ENCODE data around the gene MAN2B2. TPM values are rescaled to one million over a fixed set of nuclear protein-coding genes. Genes with fewer than 3 reads are reported as not detected.
A peak's percentile ranks its signal among the peaks of the same experiment; 100 is the strongest.

The MAN2B2 gene
- total RNA-seq, 4 donors from 2014 or later, result 31.9 to 42.0 (median 33.0) TPM

DNA sequence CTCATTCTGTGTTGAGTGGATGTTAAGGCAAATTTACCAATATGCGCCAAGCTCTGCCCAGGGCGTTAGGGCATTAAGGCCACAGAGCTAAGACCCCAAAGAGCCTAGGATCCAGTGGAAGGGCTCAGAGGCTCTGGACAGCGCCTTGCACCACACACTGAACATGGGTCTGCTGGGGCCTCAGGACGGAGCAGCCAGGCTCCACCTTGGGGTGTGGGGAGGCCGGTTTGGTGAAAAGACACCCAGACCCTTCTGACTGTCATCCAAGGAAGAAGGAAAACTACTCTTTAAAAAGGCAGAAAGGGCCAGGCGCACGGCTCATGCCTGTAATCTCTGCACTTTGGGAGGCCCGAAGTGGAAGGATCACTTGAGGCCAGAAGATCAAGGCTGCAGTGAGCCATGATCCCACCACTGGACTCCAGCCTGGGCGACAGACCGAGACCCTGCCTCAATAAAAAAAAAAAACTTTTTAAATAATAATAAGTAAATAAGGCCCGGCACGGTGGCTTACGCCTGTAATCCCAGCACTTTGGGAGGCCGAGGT lies 64.2 kb downstream of the MAN2B2 start:
- no peak for DNase-seq (ENCODE audit: extremely low spot score)
- intact Hi-C loops (cut with DNase I), result no loop called here
- Histone ChIP-seq H3K9me3 (no peaks in the 10 kb centered on the region), H3K27me3 (no peaks in the 10 kb centered on the region), H3K4me1 (peaks cover 31 to 37% (median 35%) of the 10 kb centered on the region in 4 donors), H3K36me3 (peaks cover 6 to 22% (median 13%) of the 10 kb centered on the region in 4 donors), H3K4me3 (peak overlapping the region in 1 of 4 donors; percentile 79), H3K27ac (replicated peaks in 1 of 4) (no peak overlapping the region)
- 96% methylated on average over 14 of the region's 14 CpGs for WGBS
- TF ChIP-seq POLR2AphosphoS5 (IDR thresholded peaks at IDR 0.05) (no peak), POLR2A (IDR thresholded peaks at IDR 0.05; ENCODE audit: low read depth) (no peak), EP300 (IDR thresholded peaks at IDR 0.05) (no peak)
- TF ChIP-seq, protein P1, sequence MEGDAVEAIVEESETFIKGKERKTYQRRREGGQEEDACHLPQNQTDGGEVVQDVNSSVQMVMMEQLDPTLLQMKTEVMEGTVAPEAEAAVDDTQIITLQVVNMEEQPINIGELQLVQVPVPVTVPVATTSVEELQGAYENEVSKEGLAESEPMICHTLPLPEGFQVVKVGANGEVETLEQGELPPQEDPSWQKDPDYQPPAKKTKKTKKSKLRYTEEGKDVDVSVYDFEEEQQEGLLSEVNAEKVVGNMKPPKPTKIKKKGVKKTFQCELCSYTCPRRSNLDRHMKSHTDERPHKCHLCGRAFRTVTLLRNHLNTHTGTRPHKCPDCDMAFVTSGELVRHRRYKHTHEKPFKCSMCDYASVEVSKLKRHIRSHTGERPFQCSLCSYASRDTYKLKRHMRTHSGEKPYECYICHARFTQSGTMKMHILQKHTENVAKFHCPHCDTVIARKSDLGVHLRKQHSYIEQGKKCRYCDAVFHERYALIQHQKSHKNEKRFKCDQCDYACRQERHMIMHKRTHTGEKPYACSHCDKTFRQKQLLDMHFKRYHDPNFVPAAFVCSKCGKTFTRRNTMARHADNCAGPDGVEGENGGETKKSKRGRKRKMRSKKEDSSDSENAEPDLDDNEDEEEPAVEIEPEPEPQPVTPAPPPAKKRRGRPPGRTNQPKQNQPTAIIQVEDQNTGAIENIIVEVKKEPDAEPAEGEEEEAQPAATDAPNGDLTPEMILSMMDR (IDR thresholded peaks at IDR 0.05), result no peak

DNA sequence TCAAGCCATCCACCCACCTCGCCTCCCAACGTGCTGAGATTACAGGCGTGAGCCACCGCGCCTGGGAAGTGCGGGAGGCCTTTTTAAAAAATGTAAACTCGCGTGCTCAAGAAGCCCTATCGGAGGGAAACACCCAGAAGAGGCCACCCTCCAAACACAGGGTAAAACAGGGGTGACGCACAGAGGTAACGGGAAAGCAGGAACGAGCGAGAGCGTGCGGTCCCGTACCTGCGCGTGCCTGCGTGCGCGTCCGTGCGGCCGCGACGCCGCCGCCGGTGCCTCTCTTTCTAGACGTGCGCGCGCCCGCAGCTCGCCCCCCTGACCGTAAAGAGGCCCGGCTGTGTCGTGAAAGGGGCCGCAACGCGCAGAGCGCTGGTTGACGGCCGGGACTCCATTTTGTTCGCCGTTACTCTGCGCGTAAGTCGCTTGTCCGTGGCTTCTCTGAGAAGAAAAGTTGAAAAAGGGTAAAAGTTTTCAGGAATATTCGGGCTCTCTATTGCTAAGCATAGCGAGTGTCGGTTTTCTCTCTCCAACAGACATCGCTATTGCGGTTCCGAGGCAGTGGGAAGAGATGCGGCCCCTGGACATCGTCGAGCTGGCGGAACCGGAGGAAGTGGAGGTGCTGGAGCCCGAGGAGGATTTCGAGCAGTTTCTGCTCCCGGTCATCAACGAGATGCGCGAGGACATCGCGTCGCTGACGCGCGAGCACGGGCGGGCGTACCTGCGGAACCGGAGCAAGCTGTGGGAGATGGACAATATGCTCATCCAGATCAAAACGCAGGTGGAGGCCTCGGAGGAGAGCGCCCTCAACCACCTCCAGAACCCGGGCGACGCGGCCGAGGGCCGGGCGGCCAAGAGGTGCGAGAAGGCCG lies 65.5 kb downstream of the MAN2B2 start, which contains the start of gene MRFAP1:
TSS of gene MRFAP1 (plus strand) at position 394 of the 872 bp plus-strand sequence. CDS start at position 572, 178 bp downstream.
- H3K4me3 ChIP-seq, result peak within 1 kb of the TSS; percentile 79 to 91 (median 83)
- intact Hi-C loops (cut with DNase I), result loop anchor here (2.0 to 5.0 kb wide), 3 partner anchors 18 to 68 kb away; partner anchors contain the start of gene MRFAP1L1
- no peaks in the 10 kb centered on the region for H3K27me3 ChIP-seq

DNA sequence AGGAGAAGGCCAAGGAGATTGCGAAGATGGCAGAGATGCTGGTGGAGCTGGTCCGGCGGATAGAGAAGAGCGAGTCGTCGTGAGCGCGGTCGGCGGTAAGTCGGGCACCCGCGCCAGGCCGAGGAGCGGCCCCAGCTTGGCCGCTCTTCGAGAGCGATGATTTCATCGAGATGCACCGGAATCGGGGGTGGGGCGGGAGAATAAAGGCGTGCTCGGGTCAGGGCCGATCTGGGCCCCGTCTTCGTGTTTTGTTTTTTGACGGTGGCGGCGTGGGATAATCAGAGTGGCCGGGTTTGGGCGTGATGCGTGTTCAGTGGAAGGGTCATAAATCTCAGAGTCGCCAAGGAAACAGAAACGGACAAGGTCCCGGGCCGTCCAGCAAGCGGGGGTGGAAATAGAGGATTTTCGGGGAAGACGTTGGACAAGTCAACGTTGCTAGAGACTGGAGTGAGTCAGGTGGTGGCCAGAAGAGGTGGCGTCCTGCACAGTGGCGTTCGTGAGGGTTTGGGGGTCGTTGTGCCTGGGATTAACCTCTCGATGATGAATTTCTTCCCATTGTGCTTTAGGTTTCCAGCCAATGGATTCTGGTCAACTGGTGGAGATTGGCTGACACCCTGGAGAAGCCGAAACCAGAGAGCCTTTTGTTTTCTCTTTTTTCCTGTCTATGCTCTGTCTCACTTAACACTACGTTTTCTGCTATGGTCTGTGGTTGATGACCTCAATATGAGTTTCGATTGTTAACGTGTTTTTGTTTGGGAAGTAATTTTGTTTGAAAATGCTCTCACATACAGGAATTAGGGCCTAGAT lies 66.4 kb downstream of the MAN2B2 start:
- H3K4me1 ChIP-seq, result peaks cover 32 to 37% (median 35%) of the 10 kb centered on the region in 4 donors
- no peak for DNase-seq (ENCODE audit: extremely low spot score)
- H3K27ac ChIP-seq (replicated peaks in 1 of 4), result peak overlapping the region; percentile 87 to 98 (median 96)
- intact Hi-C loops (cut with DNase I), result loop anchor here (2.0 to 5.0 kb wide), 3 partner anchors 17 to 67 kb away; partner anchors contain the start of gene MRFAP1L1
- TF ChIP-seq EP300 (IDR thresholded peaks at IDR 0.05) (no peak), POLR2A (IDR thresholded peaks at IDR 0.05; ENCODE audit: low read depth) (peak; percentile 31), POLR2AphosphoS5 (IDR thresholded peaks at IDR 0.05) (peak in 1 of 2 donors; percentile 56)
- TF ChIP-seq, protein P1 (IDR thresholded peaks at IDR 0.05), result no peak
- 2% methylated on average over 32 of the region's 50 CpGs for WGBS
- no peaks in the 10 kb centered on the region for H3K9me3 ChIP-seq
- H3K4me3 ChIP-seq, result peak overlapping the region; percentile 79 to 91 (median 83)
- peaks cover 6 to 22% (median 13%) of the 10 kb centered on the region in 4 donors for H3K36me3 ChIP-seq
- no peaks in the 10 kb centered on the region for H3K27me3 ChIP-seq

More for the DNA sequence above, 65.5 kb downstream of the MAN2B2 start, which contains the start of gene MRFAP1:
- 1% methylated on average over 16 of the region's 90 CpGs for WGBS
- peaks cover 6 to 22% (median 13%) of the 10 kb centered on the region in 4 donors for H3K36me3 ChIP-seq
- peaks cover 32 to 37% (median 35%) of the 10 kb centered on the region in 4 donors for H3K4me1 ChIP-seq
- TF ChIP-seq POLR2A (IDR thresholded peaks at IDR 0.05; ENCODE audit: low read depth) (peak; percentile 87), POLR2AphosphoS5 (IDR thresholded peaks at IDR 0.05) (peak; percentile 90 to 96)
- TF ChIP-seq, protein P1 (IDR thresholded peaks at IDR 0.05), result no peak
- H3K9me3 ChIP-seq, result no peaks in the 10 kb centered on the region
- DNase-seq (ENCODE audit: extremely low spot score), result peak; percentile 96
- H3K27ac ChIP-seq (replicated peaks in 1 of 4), result peak within 1 kb of the TSS; percentile 87 to 98 (median 96)

DNA sequence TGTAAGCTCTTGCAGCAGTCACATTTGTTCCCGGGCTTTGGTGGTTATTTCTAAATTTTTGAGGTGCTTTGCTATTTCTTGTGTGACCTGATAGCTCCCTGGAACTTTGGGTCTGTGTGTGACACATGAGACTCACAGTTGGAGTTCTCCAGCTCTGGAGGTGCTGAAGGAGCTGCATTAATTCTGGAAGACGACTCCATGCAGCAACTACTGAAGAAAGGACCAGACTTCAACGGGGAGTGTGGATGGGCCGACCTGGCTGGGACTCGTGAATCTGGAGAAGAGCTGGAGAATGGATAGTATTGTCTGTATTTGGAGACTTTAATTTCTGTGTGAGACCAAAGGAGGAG lies 67.0 kb downstream of the MAN2B2 start:
- 43% methylated on average over 5 of the region's 5 CpGs for WGBS
- Histone ChIP-seq H3K9me3 (no peaks in the 10 kb centered on the region), H3K36me3 (peaks cover 6 to 22% (median 13%) of the 10 kb centered on the region in 4 donors), H3K4me3 (peak overlapping the region; percentile 79 to 91 (median 83)), H3K27me3 (no peaks in the 10 kb centered on the region), H3K4me1 (peaks cover 32 to 37% (median 35%) of the 10 kb centered on the region in 4 donors), H3K27ac (replicated peaks in 1 of 4) (peak overlapping the region; percentile 87 to 98 (median 96))
- TF ChIP-seq, protein P1 (IDR thresholded peaks at IDR 0.05), result no peak
- no peak for TF ChIP-seq POLR2A (IDR thresholded peaks at IDR 0.05; ENCODE audit: low read depth)
- TF ChIP-seq EP300 (IDR thresholded peaks at IDR 0.05), result no peak
- TF ChIP-seq POLR2AphosphoS5 (IDR thresholded peaks at IDR 0.05), result no peak
- intact Hi-C loops (cut with DNase I), result loop anchor here (2.0 to 5.0 kb wide), 3 partner anchors 17 to 67 kb away; partner anchors contain the start of gene MRFAP1L1
- DNase-seq (ENCODE audit: extremely low spot score), result no peak
